NCI-H510A treated with DMSO at 0.1 percent for 48 hours (cell line): Measurements from ENCODE around the gene OARD1.

ENCODE experiments used
- DNase-seq: peaks from one replicate; lab custom pipeline; 2025; lab: John Stamatoyannopoulos, UW

The OARD1 gene

GRCh38 chr6:41074692-41075436 lies 2.7 kb upstream of the OARD1 start:
- no peak for DNase-seq

GRCh38 chr6:41073968-41074691 lies 2.0 kb upstream of the OARD1 start:
- peak; percentile 55 for DNase-seq

- DNase-seq = peak; percentile 86
Measured at GRCh38 chr6:41073203-41073967, 1.2 kb upstream of the OARD1 start.

- DNase-seq = peak; percentile 100
Measured at GRCh38 chr6:41072836-41073202, 663 bp upstream of the OARD1 start, which contains the start of gene NFYA. Gene NFYA (plus strand): TSS chr6:41072974. CDS start chr6:41079090, 6,116 bp downstream.

- peak; percentile 91 for DNase-seq
Measured at GRCh38 chr6:41071501-41071922, 644 bp downstream of the OARD1 start.

- peak; percentile 88 for DNase-seq
Measured at GRCh38 chr6:41066867-41067304, 5.3 kb downstream of the OARD1 start.

GRCh38 chr6:41065550-41066026 lies 6.6 kb downstream of the OARD1 start:
- no peak for DNase-seq

GRCh38 chr6:41064841-41065240 lies 7.3 kb downstream of the OARD1 start:
- no peak for DNase-seq

GRCh38 chr6:41063884-41064285 lies 8.3 kb downstream of the OARD1 start:
- DNase-seq = peak; percentile 38

- no peak for DNase-seq
Measured at GRCh38 chr6:41062056-41062455, 10.1 kb downstream of the OARD1 start.

GRCh38 chr6:41061196-41061726 lies 10.9 kb downstream of the OARD1 start:
- DNase-seq = no peak

- no peak for DNase-seq
Measured at GRCh38 chr6:41059556-41059955, 12.6 kb downstream of the OARD1 start.

GRCh38 chr6:41058783-41059181 lies 13.4 kb downstream of the OARD1 start:
- DNase-seq = no peak

GRCh38 chr6:41056768-41057490 lies 15.2 kb downstream of the OARD1 start:
- no peak for DNase-seq

GRCh38 chr6:41055149-41055548 lies 17.0 kb downstream of the OARD1 start:
- DNase-seq = peak; percentile 60

GRCh38 chr6:41054511-41054910 lies 17.6 kb downstream of the OARD1 start:
- DNase-seq = no peak

- no peak for DNase-seq
Measured at GRCh38 chr6:41053041-41053440, 19.1 kb downstream of the OARD1 start, which contains the start of gene APOBEC2. Gene APOBEC2 (plus strand): TSS chr6:41053202. CDS start chr6:41053348, 146 bp downstream.

GRCh38 chr6:41051873-41052272 lies 20.3 kb downstream of the OARD1 start:
- peak; percentile 51 for DNase-seq

- no peak for DNase-seq
Measured at GRCh38 chr6:41050536-41050935, 21.6 kb downstream of the OARD1 start.

- DNase-seq = no peak
Measured at GRCh38 chr6:41049955-41050354, 22.2 kb downstream of the OARD1 start.

- no peak for DNase-seq
Measured at GRCh38 chr6:41049521-41049920, 22.6 kb downstream of the OARD1 start.
